ENCODE data around the gene TAPBPL.
A peak's percentile ranks its signal among the peaks of the same experiment; 100 is the strongest.
"Not testable (repeated sequence)": the region's sequence is repeated elsewhere in the genome, so short reads cannot be mapped to it uniquely, and the experiment has no call there.

Gene TAPBPL

DNA sequence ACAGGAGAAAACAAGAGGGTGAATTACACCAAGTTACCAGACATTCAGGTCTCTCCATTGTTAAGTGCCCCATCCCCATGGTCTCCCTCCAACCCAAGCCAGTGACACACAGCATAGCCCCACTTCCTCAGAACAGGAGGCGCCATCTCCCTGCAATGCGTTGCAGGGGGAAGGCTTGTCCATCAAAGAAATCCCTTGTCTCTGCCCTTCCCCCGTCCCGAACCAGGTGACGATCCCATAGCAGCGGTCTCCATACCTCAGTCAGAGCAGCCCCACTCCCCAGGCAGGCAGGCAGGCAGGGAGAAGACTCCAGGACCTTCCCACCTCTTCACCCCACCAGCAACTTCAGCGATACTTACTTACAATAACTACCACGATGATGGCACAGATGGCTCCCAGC lies 12.7 kb downstream of the TAPBPL start:
- DNase-seq, result no peak

DNA sequence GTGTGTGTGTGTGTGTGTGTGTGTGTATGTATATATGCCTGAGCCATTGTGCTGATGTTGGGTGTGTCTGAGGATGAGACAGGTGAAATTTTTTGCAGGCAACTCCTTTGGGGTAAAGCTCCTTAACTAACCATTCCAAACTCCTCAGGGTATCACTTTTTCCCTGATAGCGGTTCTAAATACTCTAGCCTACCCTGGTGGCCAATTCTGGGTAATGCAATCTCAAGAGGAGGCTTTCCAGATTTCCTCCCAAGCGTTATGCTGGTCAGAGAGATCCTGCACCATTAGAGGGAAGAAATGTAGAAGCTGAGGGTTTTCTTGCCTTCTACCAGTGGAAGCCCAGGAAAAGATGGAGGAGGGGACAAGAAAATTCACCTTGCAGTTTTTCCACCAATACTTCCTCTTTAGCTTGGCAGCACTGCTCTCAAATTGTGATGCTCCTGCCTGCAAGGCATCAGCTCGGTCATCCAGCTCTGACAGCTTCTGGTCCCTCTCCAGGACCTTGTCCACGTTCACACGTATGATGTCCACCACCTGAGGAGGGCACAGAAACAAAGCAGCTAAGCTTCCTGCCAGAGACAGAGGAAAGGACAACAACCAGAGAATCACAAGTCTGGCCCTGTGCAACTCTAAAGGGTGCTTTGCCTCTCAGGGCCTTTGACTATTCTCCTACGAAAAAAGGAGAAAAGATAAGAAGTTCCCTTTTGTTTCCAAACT lies 13.8 kb downstream of the TAPBPL start:
- peak; percentile 82 for DNase-seq

DNA sequence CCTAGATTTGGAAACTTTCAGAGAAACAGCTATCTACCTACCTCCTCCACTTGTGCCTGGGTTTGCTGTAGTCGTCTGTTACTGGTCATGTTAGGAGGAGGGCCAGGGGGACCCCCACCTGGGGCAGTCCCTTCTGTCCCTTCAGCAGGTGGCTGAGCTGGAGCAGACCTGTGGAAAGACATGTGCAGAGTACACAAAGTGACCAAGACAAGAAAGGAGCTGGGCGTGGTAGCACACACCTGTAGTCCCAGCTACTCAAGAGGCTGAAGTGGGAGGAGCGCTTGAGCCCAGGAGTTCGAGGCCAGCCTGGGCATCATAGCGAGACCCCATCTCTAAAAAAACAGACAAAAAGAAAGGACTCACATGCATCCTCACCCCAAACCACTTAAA lies 14.3 kb downstream of the TAPBPL start:
- DNase-seq, result no peak

DNA sequence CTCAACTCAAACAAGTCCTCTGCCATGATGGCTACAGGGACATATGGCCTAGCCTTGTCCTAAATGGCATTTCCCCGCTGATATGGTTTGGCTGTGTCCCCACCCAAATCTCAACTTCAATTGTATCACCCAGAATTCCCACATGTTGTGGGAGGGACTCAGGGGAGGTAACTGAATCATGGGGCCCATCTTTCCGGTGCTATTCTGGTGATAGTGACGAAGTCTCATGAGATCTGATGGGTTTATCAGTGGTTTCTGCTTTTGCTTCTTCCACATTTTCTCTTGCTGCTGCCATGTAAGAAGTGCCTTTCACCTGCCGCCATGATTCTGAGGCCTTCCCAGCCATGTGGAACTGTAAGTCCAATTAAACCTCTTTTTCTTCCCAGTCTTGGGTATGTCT lies 14.9 kb downstream of the TAPBPL start:
- not testable (repeated sequence) for DNase-seq

GRCh38 chr12:6467571-6468282 lies 15.9 kb downstream of the TAPBPL start:
- not testable (repeated sequence) for DNase-seq

GRCh38 chr12:6468283-6468575 lies 16.4 kb downstream of the TAPBPL start:
- DNase-seq, result no peak

DNA sequence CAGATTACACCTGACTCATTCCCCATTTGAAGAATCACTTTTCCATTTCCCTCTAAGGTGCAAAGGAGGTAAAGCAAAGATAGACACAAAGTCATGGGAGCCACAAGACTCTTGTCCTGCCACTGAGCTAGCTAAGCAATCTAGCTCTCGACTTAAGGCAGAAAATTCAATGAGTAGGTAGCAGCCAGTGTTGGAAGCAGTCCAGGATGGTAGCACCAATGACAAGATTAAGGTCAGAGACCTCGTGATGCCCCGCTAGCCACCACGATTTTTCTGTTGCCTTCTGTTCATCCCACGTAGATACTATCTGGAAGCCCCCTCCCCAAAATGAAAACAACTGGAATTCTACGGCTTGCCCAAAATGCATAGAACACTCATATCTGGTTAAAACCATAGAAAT lies 17.2 kb downstream of the TAPBPL start:
- no peak for DNase-seq

DNA sequence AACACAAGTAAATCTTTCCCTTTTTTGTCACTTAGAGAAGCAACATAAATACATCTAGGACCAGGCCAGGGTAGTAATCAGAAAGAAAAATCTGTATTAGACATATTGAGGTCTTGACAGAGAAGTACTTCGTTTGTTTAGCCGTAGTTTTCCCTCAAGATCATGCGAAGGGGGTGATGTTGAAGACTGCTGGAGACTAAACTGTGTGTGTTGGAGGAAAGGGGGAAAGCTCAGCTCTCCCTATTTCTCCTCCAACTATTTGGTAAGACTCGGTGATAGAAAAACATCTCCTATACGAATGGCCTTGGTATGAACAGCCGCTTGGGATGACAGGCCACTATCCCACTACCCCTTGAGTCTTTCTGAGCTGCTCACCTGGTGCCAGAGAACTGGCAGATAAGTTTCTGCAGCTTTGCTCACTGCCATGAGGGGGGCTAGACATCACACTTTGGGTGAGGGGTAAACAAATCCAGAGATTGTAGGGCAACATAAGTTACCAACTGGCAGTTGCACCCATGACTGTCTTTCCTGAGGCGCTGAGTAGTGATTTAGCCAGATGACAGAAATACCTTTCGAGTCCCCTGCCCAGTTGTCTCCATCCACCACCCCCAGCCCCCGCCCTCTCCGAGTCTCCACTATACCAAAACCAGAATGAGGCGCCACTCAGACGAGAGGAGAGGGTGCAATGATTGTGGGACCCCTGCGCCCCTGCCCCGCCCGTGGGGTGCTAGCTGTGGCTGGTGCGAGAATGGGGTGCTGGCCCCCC lies 17.9 kb downstream of the TAPBPL start:
- no peak for DNase-seq

DNA sequence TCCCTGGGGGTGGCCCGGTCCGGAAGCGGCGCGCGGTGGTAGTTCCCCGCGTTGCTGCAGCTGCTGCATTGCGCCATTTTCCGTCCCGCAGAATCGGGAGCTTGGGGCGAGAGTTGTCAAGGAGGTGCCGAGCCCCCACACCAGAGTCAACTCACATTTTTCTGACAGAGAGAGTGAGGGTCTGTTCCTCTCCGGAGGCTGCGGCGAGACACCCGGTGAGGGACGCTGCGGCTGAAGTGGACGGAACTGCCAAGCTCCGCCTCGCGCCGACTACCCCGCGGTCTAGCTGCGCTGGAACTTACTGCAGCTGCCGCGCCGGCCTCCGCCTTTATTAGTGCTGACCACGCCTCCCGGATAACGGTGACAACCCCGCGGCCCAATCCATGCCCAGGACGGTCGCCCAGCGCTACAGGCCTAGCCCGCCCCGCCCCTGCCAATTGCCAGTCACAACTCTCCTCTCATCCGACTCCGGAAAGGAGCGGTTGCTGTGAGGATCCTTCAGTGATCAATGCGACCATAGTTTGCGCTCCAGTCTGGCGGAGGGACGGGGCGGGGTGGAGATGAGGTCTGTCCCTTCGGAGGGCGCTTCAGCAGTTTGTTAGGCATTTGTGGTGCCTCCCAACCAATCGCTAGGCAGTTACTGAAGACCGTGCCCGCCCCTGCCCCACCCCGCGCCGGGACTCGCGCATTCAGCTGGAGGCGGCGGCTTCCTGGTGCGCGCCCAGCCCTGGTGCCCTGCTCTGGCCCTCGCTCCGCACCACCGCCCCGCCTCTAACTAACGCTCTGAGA lies 18.7 kb downstream of the TAPBPL start, which contains the start of gene VAMP1:
Gene VAMP1 (minus strand): TSS at position 303 of the 789 bp plus-strand sequence. CDS start 146 bp downstream, at position 157.
- DNase-seq, result peak; percentile 96

DNA sequence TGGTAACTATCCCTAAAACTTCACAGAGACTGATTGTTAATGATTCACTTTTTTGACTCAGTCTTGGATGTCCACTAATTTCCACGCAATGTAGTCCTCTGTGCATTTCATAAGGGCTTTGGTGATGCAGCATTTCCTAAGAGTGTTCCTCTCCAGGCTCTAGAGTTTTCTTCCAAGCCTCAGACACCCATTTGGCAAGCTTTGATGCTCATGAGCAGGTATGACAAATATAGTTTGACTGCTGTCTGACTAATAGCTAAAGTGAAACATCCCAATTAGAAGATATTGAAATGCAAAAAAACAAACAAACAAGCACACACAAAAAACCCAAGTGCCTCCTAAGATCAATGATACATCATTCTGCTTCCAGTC lies 20.1 kb downstream of the TAPBPL start:
- DNase-seq, result peak; percentile 73

- no peak for DNase-seq
Measured at GRCh38 chr12:6472491-6472890, 20.6 kb downstream of the TAPBPL start.

- DNase-seq, result not testable (repeated sequence)
Measured at GRCh38 chr12:6475233-6475975, 23.6 kb downstream of the TAPBPL start.

GRCh38 chr12:6476489-6476888 lies 24.6 kb downstream of the TAPBPL start:
- no peak for DNase-seq

- not testable (repeated sequence) for DNase-seq
Measured at GRCh38 chr12:6477601-6478377, 25.9 kb downstream of the TAPBPL start.

DNA sequence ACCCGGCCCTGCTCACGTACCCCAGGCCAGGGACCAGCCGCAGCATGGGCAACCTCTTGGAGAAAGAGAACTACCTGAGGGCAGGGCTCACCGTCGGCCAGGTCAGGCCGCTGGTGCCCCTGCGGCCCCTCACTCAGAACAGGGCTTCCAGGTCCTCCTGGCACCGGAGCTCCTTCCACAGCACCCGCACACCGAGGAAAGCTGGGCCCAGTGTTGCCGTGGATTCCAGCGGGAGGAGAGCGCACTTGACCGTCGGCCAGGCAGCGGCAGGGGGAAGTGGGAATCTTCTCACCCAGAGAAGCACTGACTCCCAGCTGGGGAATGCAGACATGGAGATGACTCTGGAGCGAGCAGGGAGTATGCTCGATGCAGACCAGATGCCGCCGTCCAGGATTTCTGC lies 26.6 kb downstream of the TAPBPL start:
- no peak for DNase-seq

GRCh38 chr12:6488240-6488639 lies 36.4 kb downstream of the TAPBPL start:
- no peak for DNase-seq

DNA sequence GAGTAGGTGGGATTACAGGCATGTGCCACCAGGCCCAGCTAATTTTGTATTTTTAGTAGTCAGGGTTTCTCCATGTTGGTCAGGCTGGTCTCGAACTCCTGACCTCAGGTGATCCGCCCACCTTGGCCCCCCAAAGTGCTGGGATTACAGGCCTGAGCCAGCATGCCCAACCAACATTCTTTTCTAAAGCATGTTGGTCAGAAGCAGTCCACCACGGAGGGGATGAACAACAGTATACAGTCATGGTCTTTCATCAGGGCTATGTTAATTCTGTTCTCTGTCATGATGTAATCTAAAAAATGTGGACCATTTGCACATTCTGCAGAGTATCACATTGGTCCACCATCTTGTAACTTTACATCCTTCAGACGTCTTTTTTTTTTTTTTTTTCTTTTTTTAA lies 37.6 kb downstream of the TAPBPL start:
- no peak for DNase-seq

DNA sequence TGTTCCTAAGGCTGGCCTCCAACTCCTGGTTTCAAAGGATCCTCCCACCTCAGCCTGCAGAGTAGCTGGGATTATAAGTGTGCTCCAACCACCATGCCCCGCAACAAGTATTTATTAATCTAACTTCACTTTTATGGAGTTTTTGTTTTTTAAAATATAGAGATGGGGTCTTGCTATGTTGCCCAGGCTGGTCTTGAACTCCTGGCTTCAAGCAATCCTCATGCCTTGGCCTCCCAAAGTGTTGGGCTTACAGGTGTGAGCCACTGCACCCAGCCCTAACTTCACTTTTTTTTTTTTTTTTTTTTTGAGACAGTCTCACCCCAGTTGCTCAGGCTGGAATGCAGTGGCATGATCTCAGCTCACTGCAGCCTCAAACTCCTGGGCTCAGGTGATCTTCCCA lies 38.8 kb downstream of the TAPBPL start:
- DNase-seq, result not testable (repeated sequence)

- DNase-seq, result peak; percentile 98
Measured at GRCh38 chr12:6492838-6493496, 41.1 kb downstream of the TAPBPL start, which contains the start of gene MRPL51. Gene MRPL51, minus strand, starts transcription at chr12:6493262. Its CDS starts 126 bp downstream, at chr12:6493136.

DNA sequence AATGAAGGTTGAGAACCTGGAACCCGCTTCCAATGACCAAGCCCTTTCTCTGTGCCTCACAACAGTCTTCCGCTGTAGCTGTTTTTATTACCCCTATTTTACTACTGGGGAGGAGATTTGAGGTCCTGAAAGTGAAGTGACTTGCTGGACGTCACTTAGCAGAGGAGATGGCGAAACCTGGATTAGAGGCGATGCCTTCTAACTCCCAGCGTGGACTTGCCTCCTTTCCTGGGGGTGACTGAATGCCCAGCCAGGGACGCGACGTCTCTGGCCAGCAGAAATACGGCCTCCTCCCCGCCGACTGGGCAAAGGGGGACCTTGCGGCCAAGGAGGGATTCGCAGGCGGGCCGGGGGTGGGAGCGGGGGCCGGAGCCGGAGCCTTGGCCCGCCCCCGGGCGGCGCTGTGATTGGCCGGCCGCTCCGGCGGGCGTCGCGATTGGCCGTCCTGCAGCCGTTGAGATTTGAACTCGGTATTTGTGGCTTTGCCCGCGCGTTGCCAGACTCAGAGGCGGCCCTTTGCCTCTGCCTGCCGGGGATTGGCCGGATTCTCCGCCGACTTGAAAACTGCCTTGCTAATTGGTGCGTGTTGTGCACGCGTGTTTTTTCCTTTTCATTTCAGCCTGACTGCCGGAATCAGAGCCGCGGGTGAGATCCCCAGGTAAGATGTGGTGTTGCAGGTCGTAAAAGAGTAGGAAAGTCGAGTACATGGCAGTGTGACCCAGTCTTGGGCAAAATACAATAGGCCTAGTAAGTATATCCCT lies 41.8 kb downstream of the TAPBPL start, which contains the start of gene NCAPD2:
Gene NCAPD2 (plus strand): TSS at position 606 of the 761 bp plus-strand sequence. CDS start 997 bp downstream, outside the sequence.
- peak; percentile 97 for DNase-seq
